Heart right ventricle (tissue), 16 donors: ENCODE results near the gene CDH11. TPM values are rescaled to one million over a fixed set of nuclear protein-coding genes. Genes with fewer than 3 reads are reported as not detected.

Source experiments
- ATAC-seq, 8 donors: fragments of 200-7000 bp; cut with Tn5 transposase; one replicate each; pipeline ENCODE4 v1.9.1; 2020; ENCODE audit warnings: mild to moderate bottlenecking in 8 of 8, moderate library complexity in 8 of 8, moderate number of reproducible peaks in 1 of 8
- DNase-seq, 2 donors: peaks; one replicate each; pipeline ENCODE4 v3.0.0-alpha.2; 2020
- H3K27ac ChIP-seq, 10 donors: fragments of 200-600 bp; sonication (generic) in 2 of 10; one replicate each; pipeline versions ENCODE4 v1.5.0 to v1.8.0; 2020 to 2022; ENCODE audit warnings: mild to moderate bottlenecking in 3 of 10
- H3K27me3 ChIP-seq, 7 donors: fragments of 200-600 bp; one replicate each; pipeline ENCODE4 v1.8.0; 2021 to 2022; ENCODE audit warnings: mild to moderate bottlenecking in 2 of 7
- H3K36me3 ChIP-seq, 9 donors: fragments of 200-600 bp; sonication (generic) in 1 of 9; one replicate each; pipeline versions ENCODE4 v1.5.0 to v1.8.0; 2020 to 2022; ENCODE audit warnings: mild to moderate bottlenecking in 2 of 9
- H3K4me1 ChIP-seq, 9 donors: fragments of 200-600 bp; sonication (generic) in 1 of 9; one replicate each; pipeline versions ENCODE4 v1.5.0 to v1.8.0; 2020 to 2022; ENCODE audit warnings: mild to moderate bottlenecking in 4 of 9
- H3K4me3 ChIP-seq, 10 donors: fragments of 200-600 bp; sonication (generic) in 2 of 10; one replicate each; pipeline versions ENCODE4 v1.5.0 to v1.8.0; 2020 to 2022; ENCODE audit warnings: mild to moderate bottlenecking in 7 of 10, moderate library complexity in 2 of 10
- H3K9me3 ChIP-seq, 11 donors: fragments of 200-600 bp in 10 of 11; sonication (generic) in 2 of 11; one replicate each; pipeline versions ENCODE4 v1.5.0 to v1.8.0; 2013 to 2022; ENCODE audit warnings: mild to moderate bottlenecking in 2 of 11, control low read depth in 1 of 11, moderate library complexity in 1 of 11
- CTCF ChIP-seq, 9 donors: fragments of 200-600 bp; sonication (generic) in 2 of 9; IDR thresholded peaks; one replicate each; pipeline versions ENCODE4 v1.5.0 to v1.8.0; 2021 to 2022; ENCODE audit warnings: antibody characterized with exemption in 9 of 9, mild to moderate bottlenecking in 5 of 9, moderate library complexity in 1 of 9
- WGBS, 2 donors: extraction: QIAGEN DNeasy Blood & Tissue Kit; methylation state at CpG; one replicate each; pipeline ENCODE4 v1.1.7; 2013; ENCODE audit warnings: inconsistent platforms in 1 of 2; 5-methylcytosine and 5-hydroxymethylcytosine counted together
- intact Hi-C, 10 donors: fragments of 100-400 bp; cut with DNase I; formaldehyde crosslinking; loops; one replicate each; pipeline versions ENCODE4 v1.11.1 to v1.14.2; 2022
- polyA plus RNA-seq, 2 donors: library from polyadenylated mRNA; stranded (reverse); fragments of 200-250 nt; gene quantifications; one replicate each; pipeline ENCODE4 v1.2.3, GENCODE V29; 2013
- total RNA-seq, 10 donors: library from RNA; stranded (reverse); fragmentation: NEBNext Ultra II Directional in 3 of 10; extraction: Animal tissue kit (Norgen Biotek cat#: 25700) in 3 of 10; gene quantifications; one replicate each; pipeline versions ENCODE4 v1.2.1 to v1.2.4, GENCODE V29; 2021 to 2023
- donor health status: Arrhythmogenic right ventricular cardiomyopathy.
- donor health status: ischemic (EF 13 %, LVEDD 7.1; RV severe dilation, severe dysfunction).
- donor health status: healthy with polysubstance abuse.
- donor health status: DM: no; HTN: yes; CAD: no.
- donor health status: DM: no; HTN: no; CAD: no.
- donor health status: ischemic (EF 25% LVEDD 6.9; RV normal size, moderate dysfunction).
- donor health status: ischemic (EF 25% LVEDD 5.7; RV mildly dilated, moderate dysfunction).
- donor health status: healthy.
- donor health status: DM: yes; HTN: yes; CAD: no.
- donor health status: Ischemic cardiomyopathy.
- donor health status: ischemic (EF 35%, LVEDD 5.7; RV mildly dilated, moderate dysfunction).
- donor health status: nonischemic (EF 11% LVEDD 7.7; RV severe dilation, severe dysfunction).
- donor health status: DM: yes; HTN: yes; CAD: no.
- donor health status: PGD.
- donor health status: ischemic (EF 29% LVEDD 5.4; RV normal size, mild dysfunction).
- donor health status: nonischemic (EF 23%, LVEDD 6.1; RV moderate dilation, normal function).

CDH11 gene
- total and polyA plus RNA-seq, 12 donors, result 1.7 to 29.6 (median 6.5) TPM

DNA sequence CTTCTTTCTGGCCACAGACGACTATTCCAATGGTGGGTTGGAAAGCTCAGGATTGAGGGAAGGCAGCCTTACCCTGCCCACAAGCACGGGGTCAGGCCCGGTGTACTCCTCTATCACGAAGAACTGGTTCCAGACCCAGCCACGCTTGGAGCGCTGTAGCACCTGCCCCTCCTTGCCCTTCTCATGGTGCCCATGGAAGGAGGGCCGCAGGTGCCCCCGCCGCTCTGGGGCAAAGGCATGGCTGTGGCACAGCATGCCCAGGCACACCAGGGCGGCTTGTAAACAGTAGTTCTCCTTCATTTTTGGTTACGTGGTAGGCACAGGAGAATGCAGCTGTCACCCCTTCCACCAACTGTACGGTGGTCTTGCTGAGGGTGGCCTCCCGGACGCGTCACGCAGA is 117.3 kb downstream of the CDH11 start:
- intact Hi-C loops, result no loop called here
- Histone ChIP-seq H3K27me3 (no peaks in the 10 kb centered on the region), H3K4me1 (no peaks in the 10 kb centered on the region), H3K27ac (no peak overlapping the region), H3K4me3 (no peak overlapping the region), H3K36me3 (peaks cover 0 to 21% (median 0%) of the 10 kb centered on the region in 9 donors), H3K9me3 (no peaks in the 10 kb centered on the region)
- no peak for ATAC-seq
- no peak for TF ChIP-seq CTCF (IDR thresholded peaks at IDR 0.05)
- WGBS, 2 donors, result 95 to 96% methylated on average over 16 of the region's 16 CpGs
- DNase-seq, result no peak

GRCh38 chr16:65003621-65004020 is 118.2 kb downstream of the CDH11 start:
- intact Hi-C loops, result no loop called here

GRCh38 chr16:65002265-65002664 is 119.6 kb downstream of the CDH11 start:
- Histone ChIP-seq H3K36me3 (peaks cover 0 to 34% (median 0%) of the 10 kb centered on the region in 9 donors), H3K4me3 (no peak overlapping the region), H3K4me1 (no peaks in the 10 kb centered on the region), H3K27ac (no peak overlapping the region), H3K27me3 (no peaks in the 10 kb centered on the region), H3K9me3 (no peaks in the 10 kb centered on the region)
- 37 to 54% methylated on average over 1 of the region's 1 CpG for WGBS, 2 donors
- intact Hi-C loops, result no loop called here
- DNase-seq (no peak), ATAC-seq (peak in 2 of 8 donors; percentile 39 to 66)
- no peak for TF ChIP-seq CTCF (IDR thresholded peaks at IDR 0.05)

More at GRCh38 chr16:65003621-65004020, 118.2 kb downstream of the CDH11 start:
- no peak overlapping the region for H3K4me3 ChIP-seq
- H3K36me3 ChIP-seq, result peaks cover 0 to 21% (median 0%) of the 10 kb centered on the region in 9 donors
- no peak overlapping the region for H3K27ac ChIP-seq
- no peaks in the 10 kb centered on the region for H3K27me3 ChIP-seq
- H3K9me3 ChIP-seq, result no peaks in the 10 kb centered on the region
- no peak for TF ChIP-seq CTCF (IDR thresholded peaks at IDR 0.05)
- DNase-seq, result no peak
- no peaks in the 10 kb centered on the region for H3K4me1 ChIP-seq
- no peak for ATAC-seq

DNA sequence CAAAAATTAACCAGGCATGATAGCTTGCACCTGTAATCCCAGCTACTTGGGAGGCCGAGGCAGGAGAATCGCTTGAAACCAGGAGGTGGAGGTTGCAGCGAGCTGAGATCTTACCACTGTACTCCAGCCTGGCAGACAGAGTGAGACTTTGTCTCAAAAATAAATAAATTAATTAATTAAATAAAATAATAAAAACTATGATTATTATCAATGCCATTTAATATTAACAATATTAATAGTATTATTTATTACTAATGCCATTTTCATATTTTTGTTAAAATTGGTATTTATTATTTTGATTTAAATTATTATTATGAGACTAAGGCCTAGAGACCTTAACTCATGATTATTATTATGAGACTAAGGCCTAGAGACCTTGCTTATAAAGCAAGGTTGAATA is 121.2 kb downstream of the CDH11 start:
- ATAC-seq, result no peak
- Histone ChIP-seq H3K4me3 (no peak overlapping the region), H3K27ac (no peak overlapping the region), H3K27me3 (no peaks in the 10 kb centered on the region), H3K36me3 (peaks cover 0 to 39% (median 0%) of the 10 kb centered on the region in 9 donors), H3K4me1 (no peaks in the 10 kb centered on the region), H3K9me3 (no peaks in the 10 kb centered on the region)
- 95 to 96% methylated on average over 3 of the region's 3 CpGs for WGBS, 2 donors
- DNase-seq, result no peak
- TF ChIP-seq CTCF (IDR thresholded peaks at IDR 0.05), result no peak
- intact Hi-C loops, result no loop called here
